ENCODE measurements around the gene MYH13.

MYH13 gene

DNA sequence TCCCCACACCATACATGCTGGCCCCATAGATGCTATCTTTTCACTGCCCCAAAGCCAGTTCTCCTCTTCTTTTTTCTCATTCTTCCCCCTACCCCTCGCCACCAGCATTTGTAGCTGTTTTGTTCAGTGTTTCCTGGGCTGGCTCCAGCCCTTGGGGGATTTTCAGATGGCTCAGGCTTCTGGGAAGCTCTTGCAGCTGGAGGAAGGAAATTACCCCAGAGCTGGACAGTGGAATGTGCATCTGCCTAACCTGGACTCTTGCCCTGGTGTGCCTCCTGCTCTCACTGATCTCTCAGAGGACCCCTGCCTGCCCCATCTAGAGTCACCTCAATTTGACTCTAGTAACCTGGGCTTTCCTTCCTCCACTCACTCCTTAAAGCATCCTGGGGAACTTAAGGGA, 82.8 kb downstream of the MYH13 start:
- no peak overlapping the region for H3K4me3 ChIP-seq (ENCODE audit: low read depth, low read length)
- H3K36me3 ChIP-seq: no peaks in the 10 kb centered on the region
- H3K9me3 ChIP-seq (ENCODE audit: severe bottlenecking): no peaks in the 10 kb centered on the region
- DNase-seq: no peak
- H3K27me3 ChIP-seq (ENCODE audit: insufficient read depth, low read depth, severe bottlenecking): no peaks in the 10 kb centered on the region
- H3K27ac ChIP-seq: no peak overlapping the region
- TF ChIP-seq, protein P1, sequence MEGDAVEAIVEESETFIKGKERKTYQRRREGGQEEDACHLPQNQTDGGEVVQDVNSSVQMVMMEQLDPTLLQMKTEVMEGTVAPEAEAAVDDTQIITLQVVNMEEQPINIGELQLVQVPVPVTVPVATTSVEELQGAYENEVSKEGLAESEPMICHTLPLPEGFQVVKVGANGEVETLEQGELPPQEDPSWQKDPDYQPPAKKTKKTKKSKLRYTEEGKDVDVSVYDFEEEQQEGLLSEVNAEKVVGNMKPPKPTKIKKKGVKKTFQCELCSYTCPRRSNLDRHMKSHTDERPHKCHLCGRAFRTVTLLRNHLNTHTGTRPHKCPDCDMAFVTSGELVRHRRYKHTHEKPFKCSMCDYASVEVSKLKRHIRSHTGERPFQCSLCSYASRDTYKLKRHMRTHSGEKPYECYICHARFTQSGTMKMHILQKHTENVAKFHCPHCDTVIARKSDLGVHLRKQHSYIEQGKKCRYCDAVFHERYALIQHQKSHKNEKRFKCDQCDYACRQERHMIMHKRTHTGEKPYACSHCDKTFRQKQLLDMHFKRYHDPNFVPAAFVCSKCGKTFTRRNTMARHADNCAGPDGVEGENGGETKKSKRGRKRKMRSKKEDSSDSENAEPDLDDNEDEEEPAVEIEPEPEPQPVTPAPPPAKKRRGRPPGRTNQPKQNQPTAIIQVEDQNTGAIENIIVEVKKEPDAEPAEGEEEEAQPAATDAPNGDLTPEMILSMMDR (IDR thresholded peaks at IDR 0.05; ENCODE audit: low read depth, low read length): no peak

DNA sequence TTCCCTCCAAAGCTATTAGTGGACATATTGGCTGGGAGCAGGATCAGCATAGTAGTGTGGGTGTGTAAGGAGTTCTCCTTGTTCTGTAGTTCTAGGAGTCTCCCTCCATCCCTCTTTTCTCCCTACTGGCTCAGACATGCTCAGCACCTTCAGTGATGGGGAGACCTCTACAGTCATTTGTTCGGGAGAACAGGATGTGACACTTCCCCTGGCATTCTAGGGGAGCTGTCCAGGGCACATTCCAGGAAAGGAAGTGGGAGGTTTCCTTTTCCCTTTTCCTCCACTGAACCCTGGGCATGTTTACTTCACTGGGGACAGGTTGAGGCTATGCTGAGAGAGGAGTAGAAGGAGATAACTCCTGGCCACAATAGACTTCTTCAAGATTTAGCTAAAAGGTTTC, 86.5 kb downstream of the MYH13 start:
- Histone ChIP-seq H3K36me3 (no peaks in the 10 kb centered on the region), H3K27me3 (ENCODE audit: insufficient read depth, low read depth, severe bottlenecking) (no peaks in the 10 kb centered on the region), H3K9me3 (ENCODE audit: severe bottlenecking) (no peaks in the 10 kb centered on the region), H3K27ac (no peak overlapping the region), H3K4me3 (ENCODE audit: low read depth, low read length) (no peak overlapping the region)
- TF ChIP-seq, protein P1 (IDR thresholded peaks at IDR 0.05; ENCODE audit: low read depth, low read length): no peak
- no peak for DNase-seq

DNA sequence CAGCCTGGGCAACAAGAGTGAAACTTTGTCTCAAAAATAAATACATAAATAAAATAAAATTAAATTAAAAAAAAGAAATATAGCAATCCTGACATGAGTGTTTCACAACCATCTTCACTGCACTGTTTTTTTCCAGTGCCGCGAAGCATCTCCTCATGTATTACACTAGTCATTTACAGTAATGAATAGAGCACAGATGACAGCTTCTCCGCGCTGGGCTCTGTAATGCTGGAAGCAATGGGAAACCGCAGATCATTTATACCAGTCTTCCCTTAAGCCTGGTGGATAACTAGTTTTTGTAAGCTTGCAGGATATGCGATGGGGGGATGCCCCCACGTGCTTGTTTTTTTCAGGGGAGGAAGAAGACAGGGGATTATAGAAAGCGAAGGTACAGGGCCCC, 86.9 kb downstream of the MYH13 start:
- Histone ChIP-seq H3K27me3 (ENCODE audit: insufficient read depth, low read depth, severe bottlenecking) (no peaks in the 10 kb centered on the region), H3K36me3 (no peaks in the 10 kb centered on the region), H3K4me3 (ENCODE audit: low read depth, low read length) (no peak overlapping the region), H3K9me3 (ENCODE audit: severe bottlenecking) (no peaks in the 10 kb centered on the region), H3K27ac (no peak overlapping the region)
- TF ChIP-seq, protein P1 (IDR thresholded peaks at IDR 0.05; ENCODE audit: low read depth, low read length): no peak
- DNase-seq: no peak

DNA sequence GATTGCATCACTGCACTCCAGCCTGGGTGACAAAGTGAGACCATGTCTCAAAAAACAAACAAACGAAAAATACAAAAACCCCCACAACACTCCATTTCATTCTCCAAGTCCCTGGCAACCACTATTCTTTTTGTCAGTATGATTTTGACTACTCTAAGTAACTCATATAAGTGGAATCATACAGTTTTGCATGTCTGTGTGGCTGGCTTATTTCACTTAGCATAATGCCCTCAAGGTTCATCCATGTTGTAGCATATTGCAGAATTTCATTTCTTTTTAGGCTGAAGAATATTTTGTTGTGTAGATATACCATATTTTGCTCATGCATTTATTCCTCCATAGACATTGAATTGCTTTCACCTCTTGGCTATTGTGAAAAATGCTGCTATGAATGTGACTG, 92.7 kb downstream of the MYH13 start:
- Histone ChIP-seq H3K27me3 (ENCODE audit: insufficient read depth, low read depth, severe bottlenecking) (no peaks in the 10 kb centered on the region), H3K4me3 (ENCODE audit: low read depth, low read length) (no peak overlapping the region), H3K27ac (no peak overlapping the region), H3K9me3 (ENCODE audit: severe bottlenecking) (no peaks in the 10 kb centered on the region), H3K36me3 (no peaks in the 10 kb centered on the region)
- TF ChIP-seq, protein P1 (IDR thresholded peaks at IDR 0.05; ENCODE audit: low read depth, low read length): no peak
- no peak for DNase-seq

DNA sequence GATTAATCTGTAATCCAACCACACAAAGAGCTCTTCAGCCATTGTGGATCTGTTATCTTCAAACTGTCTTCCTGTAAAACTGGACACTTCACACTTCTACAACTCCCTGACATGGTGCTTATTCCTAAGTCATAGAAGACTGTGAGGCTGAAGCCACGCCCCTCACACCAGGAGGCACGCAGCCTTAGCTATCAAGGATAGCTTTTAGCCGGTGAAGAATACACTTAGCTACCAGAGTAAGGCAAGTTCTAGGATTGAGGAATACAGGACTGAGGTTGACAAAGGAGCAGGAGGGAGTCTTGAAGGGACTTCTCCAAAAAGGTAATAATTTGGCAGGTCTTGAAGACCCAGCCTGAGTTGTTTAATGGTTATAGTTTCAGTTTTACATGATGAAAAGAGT, 94.6 kb downstream of the MYH13 start:
- TF ChIP-seq, protein P1 (IDR thresholded peaks at IDR 0.05; ENCODE audit: low read depth, low read length): no peak
- Histone ChIP-seq H3K27ac (no peak overlapping the region), H3K4me3 (ENCODE audit: low read depth, low read length) (no peak overlapping the region)

DNA sequence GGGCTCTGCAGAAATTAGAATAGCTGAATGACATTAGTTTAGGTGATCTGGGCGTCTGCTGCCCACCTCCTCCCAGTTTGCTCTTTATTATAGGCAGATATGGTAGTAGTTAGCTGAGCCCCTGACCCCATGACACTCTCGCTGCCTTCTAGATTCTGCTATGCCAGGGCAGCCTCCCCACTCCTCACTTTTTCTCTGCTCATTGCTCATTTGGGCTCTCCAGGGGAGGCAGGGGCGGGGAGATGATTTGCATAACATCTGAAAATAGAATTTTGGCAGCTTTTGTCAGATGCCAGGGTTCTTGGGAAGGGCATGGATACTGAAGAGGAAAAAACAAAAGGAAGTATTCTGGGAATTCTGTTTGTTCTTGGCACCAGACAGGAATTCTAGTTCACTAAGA, 96.4 kb downstream of the MYH13 start:
- TF ChIP-seq, protein P1 (IDR thresholded peaks at IDR 0.05; ENCODE audit: low read depth, low read length): no peak
- no peak overlapping the region for H3K27ac ChIP-seq
- no peaks in the 10 kb centered on the region for H3K36me3 ChIP-seq
- DNase-seq: no peak
- no peak overlapping the region for H3K4me3 ChIP-seq (ENCODE audit: low read depth, low read length)
- no peaks in the 10 kb centered on the region for H3K9me3 ChIP-seq (ENCODE audit: severe bottlenecking)
- H3K27me3 ChIP-seq (ENCODE audit: insufficient read depth, low read depth, severe bottlenecking): no peaks in the 10 kb centered on the region

More for the DNA sequence above, 94.6 kb downstream of the MYH13 start:
- no peaks in the 10 kb centered on the region for H3K27me3 ChIP-seq (ENCODE audit: insufficient read depth, low read depth, severe bottlenecking)
- H3K36me3 ChIP-seq: no peaks in the 10 kb centered on the region
- DNase-seq: no peak
- no peaks in the 10 kb centered on the region for H3K9me3 ChIP-seq (ENCODE audit: severe bottlenecking)
